Fibroblast of skin of left quadriceps (primary cell): ENCODE measurements around the gene PCED1B.
A peak's percentile ranks its signal among the peaks of the same experiment; 100 is the strongest.

Experiments used
- DNase-seq, 2 experiments: peaks; one replicate each; pipeline ENCODE4 v3.0.0-alpha.2; 2013; ENCODE audit warnings: low read depth in 2 of 2

The PCED1B gene

GRCh38 chr12:47231456-47231855, 152.0 kb downstream of the PCED1B start:
- no peak for DNase-seq

GRCh38 chr12:47234576-47235141, 155.2 kb downstream of the PCED1B start:
- no peak for DNase-seq

GRCh38 chr12:47235258-47236040, 156.0 kb downstream of the PCED1B start:
- no peak for DNase-seq

DNA sequence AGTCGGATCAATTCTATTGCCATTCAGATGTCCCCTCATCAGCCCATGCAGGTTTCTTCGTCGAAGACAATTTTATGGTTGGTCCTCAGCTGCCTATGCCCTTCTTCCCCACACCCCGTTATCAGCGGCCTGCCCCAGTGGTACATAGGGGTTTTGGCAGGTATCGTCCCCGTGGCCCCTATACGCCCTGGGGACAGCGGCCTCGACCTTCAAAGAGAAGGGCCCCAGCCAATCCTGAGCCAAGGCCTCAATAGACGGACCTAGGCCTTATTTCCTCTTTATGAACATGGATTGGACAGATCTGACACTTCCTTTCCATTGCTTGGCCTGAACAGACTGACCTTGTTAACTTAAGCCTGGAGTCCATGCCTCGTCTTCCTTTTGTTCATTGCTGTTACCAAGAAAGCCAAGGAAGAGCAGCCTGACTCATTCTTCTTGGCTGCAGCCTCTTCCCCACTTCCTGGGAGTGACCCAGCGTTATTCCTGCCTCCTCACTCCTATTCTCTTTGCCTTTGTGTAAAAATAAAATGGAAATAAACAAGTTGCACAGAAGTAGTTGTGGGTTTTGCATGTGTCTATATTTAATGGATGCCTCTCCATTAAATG, 156.8 kb downstream of the PCED1B start:
- DNase-seq, result peak; percentile 49 to 52

GRCh38 chr12:47237751-47238211, 158.4 kb downstream of the PCED1B start:
- DNase-seq, result peak in 1 of 2 experiments; percentile 25

GRCh38 chr12:47238669-47239114, 159.3 kb downstream of the PCED1B start:
- DNase-seq, result peak; percentile 48 to 58

DNA sequence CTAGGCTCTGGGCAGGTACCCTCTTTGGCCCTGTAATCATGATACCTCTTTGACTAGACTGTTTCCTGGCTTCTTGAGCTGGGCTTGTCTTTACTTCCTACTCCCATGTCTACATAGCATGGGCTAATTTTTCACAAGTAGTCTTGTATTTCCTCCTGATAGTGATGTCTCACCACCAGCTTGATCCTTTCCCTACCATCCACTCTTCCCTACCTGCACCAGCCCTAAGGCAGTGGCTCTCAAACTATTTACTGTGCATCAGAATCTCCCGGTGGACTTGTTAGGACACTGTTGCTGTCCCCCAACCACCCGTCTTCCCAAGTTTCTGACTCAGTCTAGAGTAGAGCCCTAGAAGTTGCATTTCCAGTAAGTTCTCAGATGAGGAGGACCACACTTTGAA, 163.0 kb downstream of the PCED1B start:
- no peak for DNase-seq

DNA sequence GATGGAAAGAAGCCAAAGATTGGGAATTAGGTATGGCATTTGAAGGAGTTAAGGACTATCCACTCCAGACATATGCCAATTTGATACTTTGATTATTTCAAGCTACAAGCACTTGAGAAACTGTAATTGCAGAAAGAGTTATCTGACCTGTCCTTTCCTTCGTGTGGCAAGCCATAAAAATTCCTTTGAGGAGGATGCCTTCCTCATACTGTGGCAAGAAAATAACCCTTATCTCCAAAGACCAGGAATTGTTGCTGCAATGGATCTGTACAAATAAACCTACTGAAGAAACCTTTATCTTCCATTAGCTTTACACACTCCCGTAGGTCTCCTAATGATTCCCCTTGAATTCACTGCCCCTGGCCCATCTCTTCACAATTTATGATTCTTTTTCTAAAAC, 165.4 kb downstream of the PCED1B start:
- no peak for DNase-seq

DNA sequence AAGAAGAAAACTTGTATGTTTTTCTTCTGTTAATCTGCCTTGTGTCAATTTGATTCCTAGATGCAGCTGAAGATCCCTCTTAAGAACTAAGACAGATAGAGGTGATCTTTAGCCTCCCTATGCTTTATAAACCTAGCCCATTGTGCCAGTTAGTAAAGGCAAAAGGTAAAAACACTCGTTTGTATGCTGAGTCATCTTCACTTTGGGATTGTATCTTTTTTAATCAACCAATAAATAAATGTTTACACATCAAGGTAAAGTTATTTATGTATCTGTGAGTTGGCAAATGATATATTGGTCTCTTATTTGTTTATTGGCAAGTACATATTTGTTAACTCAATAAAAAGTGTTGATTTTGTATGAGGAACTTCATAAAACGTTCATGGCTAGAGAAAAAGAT, 166.2 kb downstream of the PCED1B start:
- no peak for DNase-seq

GRCh38 chr12:47247418-47247817, 168.0 kb downstream of the PCED1B start:
- no peak for DNase-seq

GRCh38 chr12:47249082-47249481, 169.7 kb downstream of the PCED1B start:
- no peak for DNase-seq

GRCh38 chr12:47249719-47250357, 170.4 kb downstream of the PCED1B start:
- DNase-seq, result no peak

DNA sequence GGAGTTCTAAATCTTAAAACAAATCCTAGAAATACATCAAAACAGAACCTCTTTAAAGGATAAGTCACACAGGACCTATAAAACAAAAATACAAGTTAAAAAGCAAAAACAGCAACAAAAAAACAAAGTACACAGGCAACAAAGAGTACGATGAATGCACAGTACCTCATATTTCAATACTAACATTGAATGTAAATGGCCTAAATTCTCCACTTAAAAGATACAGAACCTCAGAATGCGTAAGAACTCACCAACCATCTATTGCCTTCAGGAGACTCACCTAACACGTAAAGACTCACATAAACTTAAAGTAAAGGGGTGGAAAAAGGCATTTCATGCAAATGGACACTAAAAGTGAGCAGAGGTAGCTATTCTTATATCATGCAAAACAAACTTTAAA, 172.5 kb downstream of the PCED1B start:
- DNase-seq, result no peak

DNA sequence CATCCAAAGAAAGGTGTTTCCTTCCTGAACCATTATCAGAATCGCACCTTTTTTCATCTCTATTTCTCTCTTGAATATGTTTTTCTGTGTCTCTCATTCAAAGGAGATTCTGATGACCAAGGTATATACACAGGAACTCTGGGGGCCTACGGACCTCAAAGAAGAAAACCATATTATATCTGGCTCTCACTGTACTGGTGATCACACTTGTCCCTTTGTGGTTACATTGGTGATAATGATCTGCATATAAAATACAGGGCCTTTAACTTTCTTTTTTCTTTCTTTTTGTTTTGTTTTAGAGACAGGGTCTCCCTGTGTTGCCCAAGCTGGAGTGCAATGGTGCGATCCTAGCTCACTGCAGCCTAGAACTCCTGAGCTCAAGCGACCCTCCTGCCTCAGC, 185.5 kb downstream of the PCED1B start:
- no peak for DNase-seq

GRCh38 chr12:47265391-47265790, 186.0 kb downstream of the PCED1B start:
- no peak for DNase-seq

GRCh38 chr12:47267571-47267970, 188.2 kb downstream of the PCED1B start:
- no peak for DNase-seq

DNA sequence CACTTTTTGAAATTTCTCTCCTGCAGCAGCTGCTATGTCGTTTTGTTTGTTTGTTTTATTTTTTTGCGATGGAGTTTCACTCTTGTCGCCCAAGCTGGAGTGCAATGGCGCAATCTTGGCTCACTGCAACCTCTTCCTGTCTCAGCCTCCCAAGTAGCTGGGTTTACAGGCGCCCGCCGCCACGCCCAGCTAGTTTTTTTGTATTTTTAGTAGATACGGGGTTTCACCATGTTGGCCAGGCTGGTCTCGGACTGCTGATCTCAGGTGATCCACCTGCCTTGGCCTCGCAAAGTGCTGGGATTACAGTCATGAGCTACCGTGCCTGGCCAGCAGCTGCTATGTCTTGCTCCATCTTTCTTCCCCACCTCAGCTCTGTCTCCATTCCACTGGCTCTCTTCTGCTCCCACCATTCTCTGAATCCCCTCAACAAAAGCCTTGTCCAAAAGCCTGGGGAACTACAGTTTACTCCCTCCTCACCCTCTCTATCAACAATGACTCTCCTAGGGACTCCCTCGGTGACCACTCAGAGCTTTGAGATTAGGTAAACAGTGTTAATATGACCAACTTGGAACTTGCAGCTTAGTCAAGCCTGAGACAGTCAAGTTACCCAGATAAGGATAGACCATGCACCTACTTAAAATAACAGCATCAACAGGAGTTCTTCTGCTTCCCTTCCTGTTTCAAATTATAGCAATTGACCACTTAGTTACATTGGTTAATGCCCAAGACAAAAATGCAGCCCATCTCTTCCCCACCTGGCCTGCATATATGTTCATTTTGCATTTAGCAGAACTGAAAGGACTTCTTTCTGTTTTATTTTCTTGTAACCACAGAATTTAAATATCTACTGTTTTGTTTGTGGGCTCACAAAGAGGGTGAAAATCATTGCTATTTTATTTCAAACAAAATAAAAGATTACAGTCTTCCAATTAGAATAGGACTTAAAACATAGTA, 189.4 kb downstream of the PCED1B start:
- no peak for DNase-seq

GRCh38 chr12:47269916-47270315, 190.5 kb downstream of the PCED1B start:
- no peak for DNase-seq

- DNase-seq, result peak; percentile 76 to 80
These were observed 191.6 kb downstream of the PCED1B start for GRCh38 chr12:47270782-47271664.

DNA sequence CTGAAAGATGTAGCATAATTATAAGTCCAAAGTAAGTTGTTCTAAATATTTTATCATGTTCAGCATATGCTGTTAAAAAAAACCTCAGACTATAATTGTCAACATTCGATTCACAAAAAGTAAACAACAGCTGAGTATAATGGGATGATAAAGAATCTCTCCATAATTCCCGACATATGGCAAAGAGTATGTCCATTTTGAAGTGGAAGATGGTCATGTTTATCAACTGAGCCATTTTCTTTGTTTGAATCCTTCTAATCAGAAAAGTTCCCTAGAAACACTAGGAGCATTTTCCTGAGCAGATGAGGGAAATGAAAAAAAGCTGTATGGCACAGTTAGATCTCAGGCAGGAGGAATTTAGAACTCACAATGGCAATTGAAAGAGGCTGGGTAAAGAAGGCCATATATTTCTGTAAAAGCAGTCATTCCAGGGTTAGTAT, 192.4 kb downstream of the PCED1B start:
- DNase-seq, result no peak
